Cardiac septum (tissue), 1 donor: ENCODE results near the gene DCAF5. TPM values are rescaled to one million over a fixed set of nuclear protein-coding genes. Genes with fewer than 3 reads are reported as not detected.

ENCODE experiments used
- total RNA-seq: library from RNA; stranded (reverse); fragmentation: NEBNext Ultra II Directional; extraction: Animal tissue kit (Norgen Biotek cat#: 25700); gene quantifications from one replicate; pipeline ENCODE4 v1.2.1, GENCODE V29; 2021
- donor health status: DM: no; HTN: no; CAD: no.

Gene DCAF5
- total RNA-seq, 1 donor from 2014 or later, result 52.5 TPM

Other genes starting within 250 kb of the DCAF5 start
- gene ACTN1, start 173.8 kb downstream of the DCAF5 start, total RNA-seq, result 346 TPM
- gene EXD2, start 38.4 kb upstream of the DCAF5 start, total RNA-seq, result 18.2 TPM
- 25.8 TPM for gene GALNT16, start 107.0 kb upstream of the DCAF5 start, total RNA-seq
- 109 TPM for gene ERH, start 245.2 kb upstream of the DCAF5 start, total RNA-seq
- gene SLC39A9, start 245.6 kb upstream of the DCAF5 start, total RNA-seq, result 24.4 TPM